Superior temporal gyrus (tissue), 1 donor: ENCODE data around the gene FSTL3.
"Not testable (repeated sequence)": the region's sequence is repeated elsewhere in the genome, so short reads cannot be mapped to it uniquely, and the experiment has no call there.

Source experiments
- DNase-seq: peaks from one replicate; pipeline ENCODE4 v3.0.0-alpha.2; 2016; ENCODE audit errors: extremely low spot score

Gene FSTL3

DNA sequence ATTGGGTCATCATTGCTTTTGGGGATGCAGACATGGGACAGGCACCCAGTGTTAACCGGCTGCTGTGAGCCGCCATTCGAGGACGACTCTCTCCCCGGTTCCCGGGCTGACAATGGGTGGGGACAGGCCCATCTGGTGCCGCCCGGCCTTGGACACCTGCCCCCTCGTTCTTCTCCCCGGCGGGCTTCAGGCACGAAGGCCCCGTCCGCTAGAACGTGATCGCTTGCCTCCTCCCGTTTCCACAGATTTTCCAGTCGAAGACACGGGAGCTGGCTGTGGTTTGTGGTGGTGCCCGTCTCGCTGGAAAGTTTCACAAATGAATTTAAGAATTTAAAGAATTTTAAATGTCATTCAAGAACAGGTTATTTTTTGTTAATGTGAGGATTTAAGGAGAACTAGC, 34.6 kb downstream of the FSTL3 start:
- peak; percentile 20 for DNase-seq

DNA sequence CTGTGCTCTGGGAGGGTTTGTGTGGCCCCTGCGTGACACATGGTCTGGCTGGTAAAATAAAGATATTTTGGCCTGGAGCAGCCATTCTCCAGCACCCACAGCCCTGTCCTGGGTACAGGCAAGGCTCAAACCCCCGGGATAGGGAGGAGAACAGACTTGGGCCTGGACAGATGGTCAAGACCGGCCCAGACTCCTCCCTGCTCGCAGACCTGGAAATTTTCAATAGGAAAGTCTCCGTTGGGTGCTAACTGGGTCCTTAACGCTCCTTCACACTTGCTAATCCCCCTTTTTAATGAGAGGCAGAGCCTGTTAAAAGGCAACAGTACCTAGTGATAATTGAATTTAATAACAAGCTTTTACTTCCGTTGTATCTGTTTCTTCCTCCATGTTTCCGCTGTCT, 35.1 kb downstream of the FSTL3 start:
- DNase-seq: peak; percentile 17

DNA sequence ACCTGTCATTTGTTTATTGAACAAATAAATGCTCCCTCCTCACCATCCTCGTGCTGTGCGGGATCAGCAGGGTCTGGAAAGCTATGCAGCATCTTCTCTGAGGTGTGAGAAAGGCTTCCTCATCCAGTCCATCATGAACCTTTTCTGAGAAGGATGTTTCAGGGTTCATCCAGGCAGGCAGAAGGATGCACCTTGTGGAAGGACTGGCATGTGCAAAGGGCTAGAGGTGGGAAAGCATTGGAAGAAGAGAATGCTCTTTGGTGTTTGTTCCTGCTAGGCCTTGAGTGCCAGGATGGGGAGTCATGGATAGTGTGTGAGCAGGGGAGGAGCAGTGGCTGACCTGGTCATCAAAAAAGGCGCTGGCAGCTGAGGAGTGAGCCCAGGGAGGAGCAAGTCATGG, 39.2 kb downstream of the FSTL3 start:
- no peak for DNase-seq

- DNase-seq: no peak
Observed at GRCh38 chr19:718251-718951, 42.2 kb downstream of the FSTL3 start.

GRCh38 chr19:718991-719512, 42.9 kb downstream of the FSTL3 start:
- DNase-seq: no peak

DNA sequence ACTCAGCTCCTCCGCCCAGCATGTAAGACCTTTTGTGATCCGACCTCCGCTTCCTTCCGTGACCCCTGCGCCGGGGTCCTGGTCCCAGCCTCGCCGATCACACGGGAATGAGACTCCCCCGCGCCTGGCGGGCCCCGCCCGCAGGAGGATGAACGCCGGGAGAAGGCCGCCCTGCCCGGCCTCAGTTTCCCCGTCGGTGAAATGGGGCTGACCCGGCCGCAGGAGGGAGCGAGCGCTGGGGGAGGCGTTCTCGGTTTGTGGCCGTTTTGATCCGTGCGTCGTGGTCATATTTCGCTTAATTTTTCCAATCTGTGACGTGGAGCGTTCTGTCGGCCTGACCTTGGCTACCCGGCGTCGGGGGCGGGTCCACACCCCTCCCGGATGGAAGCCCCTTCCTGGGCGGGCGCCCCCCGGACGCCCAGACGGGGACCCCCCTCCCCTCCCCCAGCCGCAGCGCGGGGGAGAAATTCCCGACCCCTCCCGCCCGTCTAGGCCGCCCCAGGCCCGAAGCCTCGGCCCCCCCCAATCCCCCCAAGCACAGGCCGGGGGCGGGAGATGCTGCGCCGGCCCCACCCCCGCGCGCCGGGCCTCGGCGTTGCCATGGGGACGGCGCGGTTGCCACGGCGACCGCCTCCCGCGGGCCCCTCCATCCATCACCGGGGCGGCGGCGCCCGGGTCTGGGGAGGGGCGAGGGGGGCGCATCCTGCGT, 43.6 kb downstream of the FSTL3 start:
- no peak for DNase-seq

DNA sequence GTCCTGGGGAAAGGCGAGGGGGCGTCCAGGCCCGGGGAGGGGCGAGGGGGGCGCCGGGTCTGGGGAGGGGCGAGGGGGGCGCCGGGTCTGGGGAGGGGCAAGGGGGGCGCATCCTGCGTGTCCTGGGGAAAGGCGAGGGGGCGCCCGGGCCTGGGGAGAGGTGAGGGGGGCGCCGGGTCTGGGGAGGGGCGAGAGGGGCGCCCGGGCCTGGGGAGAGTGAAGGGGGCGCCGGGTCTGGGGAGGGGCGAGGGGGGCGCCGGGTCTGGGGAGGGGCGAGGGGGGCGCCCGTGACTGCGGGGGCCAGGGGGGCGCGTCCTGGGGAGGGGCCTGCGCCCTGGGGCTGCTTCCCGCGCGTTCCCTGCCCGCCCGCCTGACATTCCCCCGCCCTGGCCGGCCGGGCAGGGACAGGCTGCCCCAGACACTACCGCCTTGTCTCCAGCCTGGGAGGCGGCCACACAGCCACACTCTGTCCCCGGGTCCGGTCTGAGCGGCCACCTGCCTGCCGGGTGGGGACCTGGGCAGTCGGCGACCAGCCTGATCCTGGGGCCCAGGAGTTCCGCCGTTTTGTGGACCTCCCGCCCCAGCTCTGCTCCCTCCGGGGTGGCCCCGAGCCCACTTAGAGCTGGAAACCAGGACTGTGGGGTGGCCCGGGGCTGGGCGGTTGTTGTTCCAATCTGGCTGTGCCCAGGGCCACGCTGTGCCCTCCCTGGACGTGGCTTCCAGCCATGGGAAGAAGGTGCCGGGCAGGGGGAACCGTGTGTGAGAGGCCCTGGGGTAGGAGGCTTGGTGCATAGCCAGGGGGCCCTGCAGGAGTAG, 44.4 kb downstream of the FSTL3 start:
- DNase-seq: peak; percentile 50

DNA sequence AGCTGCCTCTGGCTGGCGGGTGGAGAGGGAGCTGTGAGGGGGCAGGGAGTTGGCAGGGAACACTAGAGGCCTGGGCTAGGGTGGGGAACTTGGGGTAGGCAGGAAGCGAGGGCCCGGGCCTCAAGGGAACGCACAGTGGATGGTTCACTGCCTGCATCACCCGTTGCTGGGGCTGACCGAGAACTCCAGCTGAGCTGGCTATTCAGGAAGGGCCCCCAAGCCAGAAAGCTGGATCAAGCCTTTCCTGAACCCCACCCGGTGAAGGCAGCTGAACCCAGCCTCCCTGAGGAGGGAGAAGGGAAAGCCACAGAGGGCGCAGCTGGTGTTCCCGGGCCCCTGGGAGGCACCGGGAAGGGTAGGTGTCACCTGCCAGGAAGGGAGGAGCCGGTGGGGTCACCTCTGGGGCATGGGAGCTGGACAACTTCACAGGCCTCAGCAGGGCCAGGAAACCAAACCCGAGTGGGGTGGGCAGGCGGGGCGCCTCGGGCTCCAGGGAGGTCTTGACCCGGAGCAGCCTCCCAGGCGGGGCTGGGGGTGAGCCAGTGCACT, 46.4 kb downstream of the FSTL3 start:
- no peak for DNase-seq

DNA sequence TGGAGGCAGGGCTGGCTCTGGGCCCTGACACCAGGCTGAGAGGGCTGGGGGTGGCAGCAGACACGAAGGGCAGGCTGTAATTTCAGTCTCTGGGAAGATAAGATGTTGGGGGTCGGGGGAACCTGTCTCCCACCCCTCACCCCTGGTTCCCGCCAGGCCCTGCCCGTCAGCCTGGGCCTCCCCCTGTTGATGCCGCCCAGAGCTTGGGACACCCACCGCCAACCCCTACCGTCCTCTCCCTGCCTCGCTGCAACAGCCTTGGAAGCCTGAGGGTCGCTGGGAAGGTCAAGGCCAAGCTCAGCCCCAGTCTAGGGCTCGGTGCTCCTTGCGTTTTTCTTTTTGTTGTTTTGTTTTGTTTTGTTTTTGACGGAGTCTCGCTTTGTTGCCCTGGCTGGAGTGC, 47.1 kb downstream of the FSTL3 start:
- DNase-seq: no peak

GRCh38 chr19:723714-724113, 47.5 kb downstream of the FSTL3 start:
- DNase-seq: no peak

DNA sequence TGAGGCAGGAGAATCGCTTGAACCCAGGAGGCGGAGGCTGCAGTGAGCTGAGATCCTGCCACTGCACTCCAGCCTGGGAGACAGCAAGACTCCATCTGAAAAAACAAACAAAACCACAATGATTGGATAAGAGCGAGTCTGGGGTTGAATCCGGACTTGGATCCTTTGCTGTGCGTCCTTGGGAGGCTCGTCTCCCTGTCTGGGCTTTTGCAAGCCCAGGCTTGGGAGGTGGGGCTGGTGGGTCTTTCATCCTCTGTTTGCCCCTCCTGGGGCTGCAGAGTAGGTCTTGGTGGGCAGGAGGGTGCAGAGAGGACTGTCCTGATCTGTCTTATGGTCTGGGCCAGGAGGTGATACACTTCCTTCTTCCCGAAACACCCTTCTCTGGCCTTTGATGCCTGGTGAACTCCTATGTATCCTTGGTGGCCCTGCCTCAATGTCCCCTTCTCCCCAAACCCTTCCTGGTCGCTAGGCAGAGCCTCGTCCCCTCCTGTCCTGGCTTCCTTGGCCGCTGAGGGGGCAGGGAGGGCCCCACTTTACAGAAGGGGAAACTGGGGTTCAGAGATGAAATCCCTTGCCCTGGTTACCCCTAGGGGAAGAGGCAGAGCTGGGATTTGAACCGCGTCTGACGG, 49.4 kb downstream of the FSTL3 start:
- no peak for DNase-seq

GRCh38 chr19:726993-727956, 51.1 kb downstream of the FSTL3 start:
- no peak for DNase-seq

DNA sequence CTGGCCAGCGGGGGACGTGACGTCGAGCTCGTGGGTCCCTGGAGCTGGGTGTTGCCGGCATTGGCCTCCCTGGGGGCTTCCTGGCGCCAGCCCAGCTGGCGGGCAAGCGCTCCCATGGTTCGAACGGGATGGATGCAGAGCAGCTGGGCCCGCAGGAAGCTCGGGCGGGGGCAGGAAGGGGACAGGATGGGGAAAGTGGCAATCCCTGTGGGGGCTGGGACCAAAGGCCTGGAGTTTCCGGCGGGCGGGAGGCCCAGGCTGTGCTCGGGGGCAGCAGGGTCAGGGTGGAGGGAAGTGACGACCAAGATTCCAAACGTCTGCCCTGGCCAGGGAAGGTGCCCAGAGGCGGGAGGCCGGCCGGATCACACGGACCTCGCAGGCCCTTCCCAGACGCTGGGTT, 51.8 kb downstream of the FSTL3 start:
- no peak for DNase-seq

GRCh38 chr19:729564-729963, 53.4 kb downstream of the FSTL3 start:
- not testable (repeated sequence) for DNase-seq

GRCh38 chr19:729965-730668, 53.9 kb downstream of the FSTL3 start:
- no peak for DNase-seq

GRCh38 chr19:731000-731399, 54.8 kb downstream of the FSTL3 start:
- DNase-seq: no peak

DNA sequence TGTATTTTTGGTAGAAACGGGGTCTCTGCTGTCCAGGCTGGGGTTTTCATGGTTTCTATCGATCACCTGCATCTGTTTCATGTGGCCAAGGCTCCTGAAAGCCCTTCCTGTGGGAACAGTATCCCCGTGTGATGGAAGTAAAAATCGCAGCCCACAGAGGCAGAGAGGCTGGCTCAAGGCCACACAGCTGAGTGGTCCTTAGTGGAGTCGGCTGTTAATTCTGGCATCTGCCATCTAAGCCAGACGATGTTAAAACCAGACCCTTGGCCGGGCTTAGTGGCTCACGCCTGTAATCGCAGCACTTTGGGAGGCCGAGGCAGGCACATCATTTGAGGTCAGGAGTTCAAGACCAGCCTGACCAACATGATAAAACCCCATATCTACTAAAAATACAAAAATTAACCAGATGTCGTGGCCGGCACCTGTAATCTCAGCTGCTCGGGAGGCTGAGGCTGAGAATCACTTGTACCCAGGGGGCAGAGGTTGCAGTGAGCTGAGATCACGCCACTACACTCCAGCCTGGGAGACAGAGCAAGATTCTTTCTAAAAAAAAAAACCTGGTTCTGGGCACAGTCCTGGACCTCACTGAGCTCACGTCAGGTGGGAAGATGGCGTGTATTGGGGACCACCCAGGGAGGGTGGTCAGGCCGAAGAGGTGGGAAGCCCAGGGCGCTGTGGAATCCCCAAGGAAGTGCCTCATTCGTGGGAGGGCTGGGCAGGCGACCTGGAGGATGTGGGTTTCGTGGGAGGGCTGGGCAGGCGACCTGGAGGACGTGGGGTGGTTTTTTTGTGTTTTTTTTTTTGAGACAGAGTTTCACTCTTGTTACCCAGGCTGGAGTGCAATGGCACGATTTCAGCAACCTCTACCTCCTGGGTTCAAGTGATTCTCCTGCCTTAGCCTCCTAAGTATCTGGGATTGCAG, 56.2 kb downstream of the FSTL3 start:
- DNase-seq: no peak
